RWPE1 (cell line): ENCODE data around the gene RNASEH2C.
"Not testable (repeated sequence)": the region's sequence is repeated elsewhere in the genome, so short reads cannot be mapped to it uniquely, and the experiment has no call there.

Source experiments
- CTCF ChIA-PET: fragments of 350-600 bp; sonication (Branson Sonifier 250); formaldehyde crosslinking; extraction: SDS; loops from one replicate; lab custom pipeline; 2021; lab: Yijun Ruan, JAX
- POLR2A ChIA-PET: fragments of 400-600 bp; formaldehyde crosslinking; extraction: SDS; loops from one replicate; lab custom pipeline; 2020; ENCODE audit warnings: antibody characterized with exemption; ENCODE audit not compliant: low non-redundant PET; lab: Yijun Ruan, JAX
- DNase-seq: peaks from one replicate; pipeline ENCODE4 v3.0.0; 2012; ENCODE audit warnings: low spot score
- H3K27ac ChIP-seq: fragments of 450-650 bp; 2 replicates; pipeline ENCODE4 v1.5.1; 2017
- TF ChIP-seq, protein P1 (sequence below): fragments of 450-650 bp; conservative IDR thresholded peaks from 2 replicates; pipeline ENCODE4 v1.5.1; 2017; ENCODE audit warnings: low read depth, mild to moderate bottlenecking

The RNASEH2C gene

DNA sequence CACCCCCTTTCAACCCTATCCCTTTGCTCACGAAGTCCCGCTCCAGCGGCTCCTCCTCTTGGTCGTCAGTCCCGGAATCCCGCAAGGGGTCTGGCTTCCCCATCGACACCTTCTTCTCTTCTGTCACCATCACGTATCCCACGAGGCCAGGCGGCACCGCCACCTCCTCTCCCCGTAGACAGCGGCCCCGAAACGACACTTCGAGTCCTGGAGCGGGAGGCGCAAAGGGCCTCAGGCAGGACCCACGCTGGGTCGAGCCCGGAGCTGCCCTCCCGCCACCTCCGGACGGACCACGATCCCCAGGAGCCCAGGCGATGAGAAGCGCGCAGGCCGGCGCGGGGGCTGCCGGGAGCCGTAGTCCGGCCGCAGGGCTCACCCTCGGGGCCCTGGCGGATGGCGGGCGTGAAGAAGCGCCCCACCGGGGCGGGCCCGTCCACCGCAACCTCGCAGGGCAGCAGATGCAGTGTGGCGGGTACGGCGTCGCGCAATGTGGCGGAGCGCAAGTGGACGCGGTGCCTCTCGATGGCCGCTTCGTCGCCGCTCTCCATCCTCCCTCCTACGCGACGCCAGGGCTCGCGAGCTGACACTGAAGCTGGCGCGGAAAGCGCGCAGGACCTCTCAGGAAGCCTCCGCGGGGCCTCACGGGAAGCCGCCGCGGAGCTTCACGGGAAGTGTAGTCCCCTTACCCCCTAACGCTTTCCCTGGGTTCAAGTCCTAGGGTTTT, at the start of gene RNASEH2C:
Gene RNASEH2C (minus strand): TSS at position 588 of the 724 bp plus-strand sequence. CDS start 40 bp downstream, at position 548.
- CTCF ChIA-PET = interaction anchor here (1.0 to 2.1 kb wide), 5 partner anchors 9 to 98 kb away, joined by 5 to 14 read pairs (median 6); partner anchors contain the start of genes AP5B1 and KAT5
- TF ChIP-seq, protein P1, sequence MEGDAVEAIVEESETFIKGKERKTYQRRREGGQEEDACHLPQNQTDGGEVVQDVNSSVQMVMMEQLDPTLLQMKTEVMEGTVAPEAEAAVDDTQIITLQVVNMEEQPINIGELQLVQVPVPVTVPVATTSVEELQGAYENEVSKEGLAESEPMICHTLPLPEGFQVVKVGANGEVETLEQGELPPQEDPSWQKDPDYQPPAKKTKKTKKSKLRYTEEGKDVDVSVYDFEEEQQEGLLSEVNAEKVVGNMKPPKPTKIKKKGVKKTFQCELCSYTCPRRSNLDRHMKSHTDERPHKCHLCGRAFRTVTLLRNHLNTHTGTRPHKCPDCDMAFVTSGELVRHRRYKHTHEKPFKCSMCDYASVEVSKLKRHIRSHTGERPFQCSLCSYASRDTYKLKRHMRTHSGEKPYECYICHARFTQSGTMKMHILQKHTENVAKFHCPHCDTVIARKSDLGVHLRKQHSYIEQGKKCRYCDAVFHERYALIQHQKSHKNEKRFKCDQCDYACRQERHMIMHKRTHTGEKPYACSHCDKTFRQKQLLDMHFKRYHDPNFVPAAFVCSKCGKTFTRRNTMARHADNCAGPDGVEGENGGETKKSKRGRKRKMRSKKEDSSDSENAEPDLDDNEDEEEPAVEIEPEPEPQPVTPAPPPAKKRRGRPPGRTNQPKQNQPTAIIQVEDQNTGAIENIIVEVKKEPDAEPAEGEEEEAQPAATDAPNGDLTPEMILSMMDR = no peak
- H3K27ac ChIP-seq = peak within 1 kb of the TSS; percentile 86
- peak; percentile 70 for DNase-seq
- POLR2A ChIA-PET = interaction anchor here (0.5 to 1.0 kb wide), 4 partner anchors 8 to 167 kb away, joined by 3 to 6 read pairs (median 4); partner anchors contain the start of gene KAT5

DNA sequence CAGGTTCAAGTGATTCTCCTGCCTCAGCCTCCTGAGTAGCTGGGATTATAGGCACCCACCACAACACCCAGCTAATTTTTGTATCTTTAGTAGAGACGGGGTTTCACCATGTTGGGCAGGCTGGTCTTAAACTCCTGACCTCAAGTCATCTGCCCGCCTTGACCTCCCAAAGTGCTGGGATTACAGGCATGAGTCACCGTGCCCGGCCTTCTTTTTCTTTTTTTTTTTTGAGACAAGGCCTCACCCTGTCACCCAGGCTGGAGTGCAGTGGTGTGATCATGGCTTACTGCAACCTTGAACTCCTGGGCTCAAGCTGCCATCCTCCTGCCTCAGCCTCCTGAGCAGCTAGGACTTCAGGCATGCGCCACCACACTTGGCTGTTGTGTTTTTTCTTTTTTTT, 47.2 kb upstream of the RNASEH2C start:
- peak overlapping the region; percentile 64 for H3K27ac ChIP-seq
- POLR2A ChIA-PET = interaction anchor here (0.7 kb wide), 1 partner anchor 65 kb away, joined by 3 read pairs; no protein-coding TSS in a partner anchor
- DNase-seq = not testable (repeated sequence)
- CTCF ChIA-PET = interaction anchor here (0.6 kb wide), 1 partner anchor 12 kb away, joined by 4 read pairs; no protein-coding TSS in a partner anchor

DNA sequence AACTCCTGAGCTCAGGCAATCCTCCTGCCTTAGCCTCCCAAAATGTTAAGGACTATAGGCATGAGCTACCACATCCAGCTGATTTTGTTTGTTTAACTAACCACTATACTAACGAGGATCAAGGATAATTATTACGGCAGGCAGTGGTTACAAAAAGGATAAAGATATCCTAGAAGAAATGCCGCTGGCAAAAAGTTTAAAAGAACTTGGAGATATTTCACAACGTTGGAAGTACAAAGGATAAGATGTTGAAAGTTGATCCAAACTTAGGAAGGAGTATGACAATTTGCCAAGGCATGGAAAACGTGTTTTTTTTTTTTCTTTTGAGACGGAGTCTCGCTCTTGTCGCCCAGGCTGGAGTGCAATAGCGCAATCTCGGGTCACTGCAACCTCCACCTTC, 46.8 kb upstream of the RNASEH2C start:
- TF ChIP-seq, protein P1 = no peak
- no peak for DNase-seq
- CTCF ChIA-PET = interaction anchor here (0.5 to 0.6 kb wide), 3 partner anchors 12 to 1175 kb away, joined by 3 to 4 read pairs (median 3); no protein-coding TSS in a partner anchor
- POLR2A ChIA-PET = interaction anchor here (0.7 kb wide), 1 partner anchor 66 kb away, joined by 3 read pairs; no protein-coding TSS in a partner anchor
- H3K27ac ChIP-seq = peak overlapping the region; percentile 64

DNA sequence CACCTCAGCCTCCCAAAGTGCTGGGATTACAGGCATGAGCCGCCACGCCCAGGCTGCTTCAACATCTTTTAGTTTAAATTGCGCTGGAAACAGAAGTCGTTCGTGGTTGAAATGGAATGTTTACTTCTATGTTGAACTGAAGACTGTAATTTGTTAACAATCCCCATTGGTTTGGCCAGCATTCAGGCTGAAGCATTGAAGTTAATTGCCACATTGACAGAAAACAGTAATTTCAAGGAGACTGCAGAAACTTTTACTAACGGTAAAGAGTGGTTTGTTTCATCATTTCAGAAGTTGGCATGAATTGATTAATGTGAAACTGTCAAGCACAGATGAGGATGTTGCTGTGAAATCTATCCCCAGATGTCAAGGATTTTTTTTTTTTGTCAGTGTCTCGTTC, 45.9 kb upstream of the RNASEH2C start:
- TF ChIP-seq, protein P1 = no peak
- DNase-seq = no peak
- peak overlapping the region; percentile 56; the same call in 1 of the 2 replicates for H3K27ac ChIP-seq
- ChIA-PET CTCF (interaction anchor here (0.6 kb wide), 2 partner anchors 13 to 1064 kb away, joined by 3 to 6 read pairs; no protein-coding TSS in a partner anchor), POLR2A (no interaction called here)

DNA sequence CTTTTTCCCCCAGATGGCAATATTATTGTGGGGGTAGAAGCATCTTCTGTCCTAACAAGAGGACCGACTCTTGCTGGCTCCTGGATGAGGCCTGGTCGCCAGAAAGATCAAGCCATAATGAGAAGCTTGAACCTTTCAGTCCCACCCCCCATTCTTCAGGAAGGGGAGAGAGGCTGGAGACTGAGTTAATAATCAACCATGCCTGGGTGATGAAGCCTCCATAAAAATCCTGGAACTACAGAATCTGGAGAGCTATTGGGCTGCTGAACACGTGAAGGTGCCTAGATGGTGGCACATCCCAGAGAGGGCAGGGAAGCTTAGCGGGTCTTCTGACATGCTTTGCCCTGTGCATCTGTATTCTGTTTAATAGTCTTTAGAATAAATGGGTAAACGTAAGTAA, 43.8 kb upstream of the RNASEH2C start:
- no peak overlapping the region for H3K27ac ChIP-seq
- ChIA-PET POLR2A (no interaction called here), CTCF (interaction anchor here (0.7 to 2.1 kb wide), 2 partner anchors 11 to 16 kb away, joined by 3 to 8 read pairs; no protein-coding TSS in a partner anchor)
- TF ChIP-seq, protein P1 = no peak
- no peak for DNase-seq

DNA sequence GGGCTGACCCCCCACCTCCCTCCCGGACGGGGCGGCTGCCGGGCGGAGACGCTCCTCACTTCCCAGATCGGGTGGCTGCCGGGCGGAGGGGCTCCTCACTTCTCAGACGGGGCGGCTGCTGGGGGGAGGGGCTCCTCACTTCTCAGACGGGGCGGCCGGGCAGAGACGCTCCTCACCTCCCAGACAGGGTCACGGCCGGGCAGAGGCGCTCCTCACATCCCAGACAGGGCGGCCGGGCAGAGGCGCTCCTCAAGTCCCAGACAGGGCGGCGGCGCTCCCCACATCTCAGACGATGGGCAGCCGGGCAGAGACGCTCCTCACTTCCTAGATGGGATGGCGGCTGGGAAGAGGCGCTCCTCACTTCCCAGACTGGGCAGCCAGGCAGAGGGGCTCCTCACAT, 42.2 kb upstream of the RNASEH2C start:
- CTCF ChIA-PET, DNase-seq, H3K27ac ChIP-seq, POLR2A ChIA-PET: not testable (repeated sequence)

DNA sequence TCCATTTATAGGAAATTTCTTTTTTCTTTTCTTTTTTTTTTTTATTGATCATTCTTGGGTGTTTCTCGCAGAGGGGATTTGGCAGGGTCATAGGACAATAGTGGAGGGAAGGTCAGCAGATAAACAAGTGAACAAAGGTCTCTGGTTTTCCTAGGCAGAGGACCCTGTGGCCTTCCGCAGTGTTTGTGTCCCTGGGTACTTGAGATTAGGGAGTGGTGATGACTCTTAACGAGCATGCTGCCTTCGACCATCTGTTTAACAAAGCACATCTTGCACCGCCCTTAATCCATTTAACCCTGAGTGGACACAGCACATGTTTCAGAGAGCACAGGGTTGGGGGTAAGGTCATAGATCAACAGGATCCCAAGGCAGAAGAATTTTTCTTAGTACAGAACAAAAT, 41.6 kb upstream of the RNASEH2C start:
- CTCF ChIA-PET, POLR2A ChIA-PET, DNase-seq, H3K27ac ChIP-seq: not testable (repeated sequence)

DNA sequence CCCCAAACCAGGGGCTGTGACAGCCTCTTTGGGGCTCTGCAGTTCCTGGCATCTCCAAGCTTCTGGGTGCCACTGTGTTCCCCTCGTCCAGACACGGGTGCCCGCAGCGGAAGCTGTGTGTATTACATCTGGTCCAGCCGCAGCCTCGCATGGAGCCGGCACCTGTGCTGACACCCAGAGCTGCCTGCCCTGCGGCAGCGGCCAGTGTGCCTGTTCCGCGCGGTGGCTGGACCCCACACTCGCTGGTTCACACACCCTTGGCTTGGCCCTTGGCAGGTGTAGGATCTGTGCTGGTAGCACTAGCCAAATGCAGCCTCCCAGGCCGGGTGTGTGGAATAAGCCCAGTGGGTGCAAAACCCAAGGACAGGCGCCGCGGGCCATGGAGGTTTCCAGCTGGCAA, 24.5 kb upstream of the RNASEH2C start:
- TF ChIP-seq, protein P1 = no peak
- DNase-seq = no peak
- POLR2A ChIA-PET = interaction anchor here (0.6 kb wide), 2 partner anchors 69 to 76 kb away, joined by 3 to 12 read pairs; no protein-coding TSS in a partner anchor
- CTCF ChIA-PET = interaction anchor here (0.6 to 2.6 kb wide), 10 partner anchors 26 to 1034 kb away, joined by 3 to 15 read pairs (median 4); partner anchors contain the start of genes AP5B1 and KAT5
- H3K27ac ChIP-seq = no peak overlapping the region
